H9 (cell line): ENCODE results near the gene ITGA4. TPM values are rescaled to one million over a fixed set of nuclear protein-coding genes. Genes with fewer than 3 reads are reported as not detected.

Experiments used
- DNase-seq: peaks from one replicate; pipeline ENCODE4 v3.0.0-alpha.2; 2017
- H2AFZ ChIP-seq: one replicate; pipeline ENCODE4 v1.6.1; 2013; ENCODE audit warnings: mild to moderate bottlenecking, low read length, control low read depth, moderate library complexity
- H2AK5ac ChIP-seq: 2 replicates; pipeline ENCODE4 v1.6.1; 2013; ENCODE audit warnings: low read length, control low read depth, mixed read lengths; ENCODE audit not compliant: insufficient read length
- H2BK120ac ChIP-seq: one replicate; pipeline ENCODE4 v1.6.1; 2013; ENCODE audit warnings: low read depth, mild to moderate bottlenecking, low read length, control low read depth, inconsistent platforms; ENCODE audit not compliant: poor library complexity, severe bottlenecking
- H2BK12ac ChIP-seq: 2 replicates; pipeline ENCODE4 v1.6.1; 2013; ENCODE audit warnings: low read length, control low read depth, mixed read lengths, low read depth; ENCODE audit not compliant: insufficient read length
- H2BK15ac ChIP-seq: 2 replicates; pipeline ENCODE4 v1.6.1; 2013; ENCODE audit warnings: low read depth, low read length, control low read depth
- H2BK20ac ChIP-seq: one replicate; pipeline ENCODE4 v1.6.1; 2013; ENCODE audit warnings: low read depth, mild to moderate bottlenecking, low read length, control low read depth, inconsistent platforms; ENCODE audit not compliant: poor library complexity, severe bottlenecking
- H2BK5ac ChIP-seq: 2 replicates; pipeline ENCODE4 v1.6.1; 2013; ENCODE audit warnings: low read length, control low read depth, mixed read lengths; ENCODE audit not compliant: insufficient read length
- H3K14ac ChIP-seq: 2 replicates; pipeline ENCODE4 v1.6.1; 2013; ENCODE audit warnings: low read length, control low read depth; ENCODE audit not compliant: insufficient read depth
- H3K18ac ChIP-seq: 2 replicates; pipeline ENCODE4 v1.6.1; 2013; ENCODE audit warnings: low read depth, mild to moderate bottlenecking, mixed read lengths, low read length, control low read depth; ENCODE audit not compliant: insufficient read length
- H3K23ac ChIP-seq: 2 replicates; pipeline ENCODE4 v1.6.1; 2013; ENCODE audit warnings: low read length, control low read depth, mixed read lengths, low read depth; ENCODE audit not compliant: insufficient read length
- H3K23me2 ChIP-seq: 2 replicates; pipeline ENCODE4 v1.6.1; 2013; ENCODE audit warnings: low read depth, mild to moderate bottlenecking, mixed read lengths, low read length, control low read depth; ENCODE audit not compliant: insufficient read length, poor library complexity, severe bottlenecking
- H3K27ac ChIP-seq: 2 replicates; pipeline ENCODE4 v1.5.1; 2013; ENCODE audit warnings: low read length, control low read depth, mixed read lengths, low read depth; ENCODE audit not compliant: insufficient read length
- H3K27me3 ChIP-seq: 2 replicates; pipeline ENCODE4 v1.6.1; 2013; ENCODE audit warnings: low read length, control low read depth, inconsistent platforms; ENCODE audit not compliant: insufficient read depth
- H3K4ac ChIP-seq: 2 replicates; pipeline ENCODE4 v1.6.1; 2013; ENCODE audit warnings: low read depth, mild to moderate bottlenecking, control low read depth, inconsistent platforms, low read length, moderate library complexity
- H3K4me1 ChIP-seq: 2 replicates; pipeline ENCODE4 v1.6.1; 2013; ENCODE audit warnings: low read length, control low read depth, inconsistent platforms; ENCODE audit not compliant: insufficient read depth
- H3K4me2 ChIP-seq: 2 replicates; pipeline ENCODE4 v1.6.1; 2013; ENCODE audit warnings: low read length, control low read depth, mixed read lengths; ENCODE audit not compliant: insufficient read length, insufficient read depth
- H3K56ac ChIP-seq: 2 replicates; pipeline ENCODE4 v1.6.1; 2013; ENCODE audit warnings: low read depth, mild to moderate bottlenecking, mixed read lengths, low read length, control low read depth; ENCODE audit not compliant: insufficient read length
- H3K79me1 ChIP-seq: 2 replicates; pipeline ENCODE4 v1.6.1; 2013; ENCODE audit warnings: low read depth, mild to moderate bottlenecking, moderate library complexity, low read length, control low read depth, inconsistent platforms; ENCODE audit not compliant: insufficient read depth, poor library complexity, severe bottlenecking
- H3K79me2 ChIP-seq: 2 replicates; pipeline ENCODE4 v1.6.1; 2013; ENCODE audit warnings: low read length, control low read depth, inconsistent platforms; ENCODE audit not compliant: insufficient read depth
- H3K9ac ChIP-seq: 2 replicates; pipeline ENCODE4 v1.6.1; 2013; ENCODE audit warnings: low read length, control low read depth, mixed read lengths; ENCODE audit not compliant: insufficient read length; ENCODE audit errors: extremely low read depth
- H3K9me3 ChIP-seq: one replicate; pipeline ENCODE4 v1.6.1; 2013; ENCODE audit warnings: low read depth, low read length, inconsistent platforms; ENCODE audit not compliant: control insufficient read depth
- H3T11ph ChIP-seq: one replicate; pipeline ENCODE4 v1.6.1; 2013; ENCODE audit warnings: mild to moderate bottlenecking, low read length, control low read depth, inconsistent platforms
- H4K20me1 ChIP-seq: one replicate; pipeline ENCODE4 v1.6.1; 2013; ENCODE audit not compliant: control insufficient read depth, insufficient read length, insufficient read depth
- H4K5ac ChIP-seq: 2 replicates; pipeline ENCODE4 v1.6.1; 2013; ENCODE audit warnings: low read depth, mild to moderate bottlenecking, mixed read lengths, low read length, control low read depth; ENCODE audit not compliant: insufficient read length
- H4K8ac ChIP-seq: replicated peaks from 2 replicates; pipeline ENCODE4 v1.6.1; 2013; ENCODE audit warnings: low read length, control low read depth, mixed read lengths, low read depth; ENCODE audit not compliant: insufficient read length
- H4K91ac ChIP-seq: 2 replicates; pipeline ENCODE4 v1.6.1; 2013; ENCODE audit warnings: low read depth, mild to moderate bottlenecking, moderate library complexity, mixed read lengths, low read length, control low read depth; ENCODE audit not compliant: insufficient read length
- H3K27ac Mint-ChIP-seq, 3 experiments: 2 replicates in 2 of 3; 3 replicates in 1 of 3; pipeline ENCODE4 v1.8.0; 2020 to 2021; ENCODE audit warnings: mixed read lengths in 3 of 3, mild to moderate bottlenecking in 1 of 3, moderate library complexity in 1 of 3
- H3K27me3 Mint-ChIP-seq: 2 replicates; pipeline ENCODE4 v1.8.0; 2021; ENCODE audit warnings: low read depth, mild to moderate bottlenecking, moderate library complexity, mixed read lengths
- H3K36me3 Mint-ChIP-seq, 3 experiments: 2 replicates in 2 of 3; 3 replicates in 1 of 3; pipeline ENCODE4 v1.8.0; 2020 to 2021; ENCODE audit warnings: low read depth in 3 of 3, mixed read lengths in 3 of 3; ENCODE audit not compliant: insufficient read depth in 1 of 3
- H3K4me1 Mint-ChIP-seq, 2 experiments: 2 replicates each; pipeline ENCODE4 v1.8.0; 2020; ENCODE audit warnings: mixed read lengths in 2 of 2
- H3K4me3 Mint-ChIP-seq, 2 experiments: 2 replicates in 1 of 2; 3 replicates in 1 of 2; pipeline ENCODE4 v1.8.0; 2020 to 2021; ENCODE audit warnings: mild to moderate bottlenecking in 2 of 2, mixed read lengths in 2 of 2, moderate library complexity in 1 of 2
- H3K9me3 Mint-ChIP-seq, 2 experiments: 2 replicates in 1 of 2; 3 replicates in 1 of 2; pipeline ENCODE4 v1.8.0; 2020; ENCODE audit warnings: mild to moderate bottlenecking in 2 of 2, mixed read lengths in 2 of 2, moderate library complexity in 1 of 2
- CTCF ChIP-seq: fragments of 200-600 bp; sonication (generic); conservative IDR thresholded peaks from 3 replicates; pipeline ENCODE4 v1.8.0; 2021; ENCODE audit warnings: antibody characterized with exemption, mild to moderate bottlenecking
- WGBS: extraction: QIAGEN DNeasy Blood & Tissue Kit; methylation state at CpG from one replicate; pipeline ENCODE4 v1.1.7; 2013; ENCODE audit warnings: missing lambda C conversion rate, low lambda C conversion rate, mixed read lengths; ENCODE audit not compliant: insufficient read length; ENCODE audit errors: extremely low coverage; 5-methylcytosine and 5-hydroxymethylcytosine counted together
- total RNA-seq: library from RNA; stranded (reverse); gene quantifications from 2 replicates; pipeline ENCODE4 v1.2.1, GENCODE V29; 2021

The ITGA4 gene
- total RNA-seq, 1 experiment from 2014 or later = 1.3 TPM

GRCh38 chr2:181483211-181483610, 26.0 kb downstream of the ITGA4 start:
- no peak overlapping the region for H3K4me2 ChIP-seq
- no peaks in the 10 kb centered on the region for H3K4me1 ChIP-seq
- no peaks in the 10 kb centered on the region for H3K9me3 ChIP-seq
- H2BK12ac ChIP-seq = no peak overlapping the region
- no peaks in the 10 kb centered on the region for H3K9me3 Mint-ChIP-seq
- no peak overlapping the region for H3K9ac ChIP-seq
- H3K23me2 ChIP-seq = no peaks in the 10 kb centered on the region
- no CpG with 5 or more reads among the region's 2 CpGs for WGBS
- no peak overlapping the region for H3K14ac ChIP-seq
- H3K27ac ChIP-seq = no peak overlapping the region
- H3K27me3 ChIP-seq = no peaks in the 10 kb centered on the region
- no peaks in the 10 kb centered on the region for H3K79me2 ChIP-seq
- no peaks in the 10 kb centered on the region for H3K36me3 Mint-ChIP-seq
- no peak overlapping the region for H2BK15ac ChIP-seq
- no peaks in the 10 kb centered on the region for H4K20me1 ChIP-seq
- H3K4me3 Mint-ChIP-seq = no peak overlapping the region
- H3K4ac ChIP-seq = no peak overlapping the region
- no peak overlapping the region for H3T11ph ChIP-seq
- no peak overlapping the region for H3K27ac Mint-ChIP-seq
- no peak overlapping the region for H3K56ac ChIP-seq
- H4K5ac ChIP-seq = no peak overlapping the region
- no peak overlapping the region for H4K8ac ChIP-seq
- no peak overlapping the region for H2BK120ac ChIP-seq
- TF ChIP-seq CTCF = no peak
- DNase-seq = no peak
- H3K23ac ChIP-seq = no peak overlapping the region
- no peak overlapping the region for H2BK5ac ChIP-seq
- no peak overlapping the region for H2AFZ ChIP-seq
- H3K79me1 ChIP-seq = no peaks in the 10 kb centered on the region
- no peak overlapping the region for H4K91ac ChIP-seq
- no peaks in the 10 kb centered on the region for H3K4me1 Mint-ChIP-seq
- H3K27me3 Mint-ChIP-seq = no peaks in the 10 kb centered on the region
- no peak overlapping the region for H3K18ac ChIP-seq
- no peak overlapping the region for H2BK20ac ChIP-seq
- H2AK5ac ChIP-seq = no peak overlapping the region
